GM19035 (cell line): Measurements from ENCODE around the gene UBE2M.
"Not testable (repeated sequence)": the region's sequence is repeated elsewhere in the genome, so short reads cannot be mapped to it uniquely, and the experiment has no call there.

Experiments used
- ATAC-seq: cut with Tn5 transposase; IDR thresholded peaks from one replicate; pipeline ENCODE4 v1.9.1; 2021; ENCODE audit not compliant: unreplicated experiment

Gene UBE2M

GRCh38 chr19:58542641-58543372, 15.6 kb downstream of the UBE2M start:
- not testable (repeated sequence) for ATAC-seq

DNA sequence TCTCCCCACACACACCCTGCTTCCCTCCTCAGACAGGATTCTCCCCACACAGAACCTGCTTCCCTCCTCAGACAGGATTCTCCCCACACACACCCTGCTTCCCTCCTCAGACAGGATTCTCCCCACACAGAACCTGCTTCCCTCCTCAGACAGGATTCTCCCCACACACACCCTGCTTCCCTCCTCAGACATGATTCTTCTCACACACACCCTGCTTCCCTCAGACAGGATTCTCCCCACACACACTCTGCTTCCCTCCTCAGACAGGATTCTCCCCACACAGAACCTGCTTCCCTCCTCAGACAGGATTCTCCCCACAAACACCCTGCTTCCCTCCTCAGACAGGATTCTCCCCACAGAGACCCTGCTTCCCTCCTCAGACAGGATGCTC, 19.2 kb downstream of the UBE2M start:
- ATAC-seq = not testable (repeated sequence)

DNA sequence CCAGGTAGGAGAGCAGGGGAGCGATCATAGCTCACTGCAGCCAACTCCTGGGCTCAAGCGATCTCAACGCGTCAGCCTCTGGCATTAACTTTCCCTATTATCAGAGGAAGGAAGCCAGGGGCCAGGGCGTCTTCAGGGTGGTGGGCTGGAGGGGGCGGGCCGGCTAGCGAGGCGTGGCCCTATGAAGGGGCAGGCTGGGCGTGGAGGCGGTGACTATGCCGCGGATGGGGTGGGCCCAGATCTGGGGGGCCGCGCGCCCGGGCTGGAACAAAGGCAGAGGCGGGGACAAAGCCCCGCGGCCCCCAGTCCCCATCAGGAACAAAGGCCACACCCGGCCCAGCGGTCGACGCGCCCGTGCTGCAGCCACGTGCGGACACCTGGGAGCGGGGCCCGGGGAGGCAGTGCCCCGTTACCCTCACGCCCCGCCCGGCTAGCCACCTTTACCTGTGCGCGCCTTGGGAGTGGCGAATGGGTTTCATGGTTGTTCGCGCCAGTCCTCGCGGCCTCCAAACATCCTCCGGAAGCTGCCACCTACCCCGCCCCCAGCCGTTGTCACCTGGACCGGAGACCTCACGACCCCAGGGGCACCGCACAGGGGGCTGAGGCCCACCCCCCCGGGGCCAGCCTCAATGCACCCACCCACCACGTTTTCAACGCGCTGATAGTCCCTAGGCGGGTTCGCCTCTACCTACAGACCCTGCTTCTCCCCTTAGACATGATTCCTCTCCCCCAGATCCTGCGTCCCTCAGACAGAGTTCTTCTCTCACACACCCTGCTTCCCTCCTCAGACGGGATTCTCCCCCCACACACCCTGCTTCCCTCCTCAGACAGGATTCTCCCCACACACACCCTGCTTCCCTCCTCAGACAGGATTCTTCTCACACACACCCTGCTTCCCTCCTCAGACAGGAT, 19.9 kb downstream of the UBE2M start:
- no peak for ATAC-seq

DNA sequence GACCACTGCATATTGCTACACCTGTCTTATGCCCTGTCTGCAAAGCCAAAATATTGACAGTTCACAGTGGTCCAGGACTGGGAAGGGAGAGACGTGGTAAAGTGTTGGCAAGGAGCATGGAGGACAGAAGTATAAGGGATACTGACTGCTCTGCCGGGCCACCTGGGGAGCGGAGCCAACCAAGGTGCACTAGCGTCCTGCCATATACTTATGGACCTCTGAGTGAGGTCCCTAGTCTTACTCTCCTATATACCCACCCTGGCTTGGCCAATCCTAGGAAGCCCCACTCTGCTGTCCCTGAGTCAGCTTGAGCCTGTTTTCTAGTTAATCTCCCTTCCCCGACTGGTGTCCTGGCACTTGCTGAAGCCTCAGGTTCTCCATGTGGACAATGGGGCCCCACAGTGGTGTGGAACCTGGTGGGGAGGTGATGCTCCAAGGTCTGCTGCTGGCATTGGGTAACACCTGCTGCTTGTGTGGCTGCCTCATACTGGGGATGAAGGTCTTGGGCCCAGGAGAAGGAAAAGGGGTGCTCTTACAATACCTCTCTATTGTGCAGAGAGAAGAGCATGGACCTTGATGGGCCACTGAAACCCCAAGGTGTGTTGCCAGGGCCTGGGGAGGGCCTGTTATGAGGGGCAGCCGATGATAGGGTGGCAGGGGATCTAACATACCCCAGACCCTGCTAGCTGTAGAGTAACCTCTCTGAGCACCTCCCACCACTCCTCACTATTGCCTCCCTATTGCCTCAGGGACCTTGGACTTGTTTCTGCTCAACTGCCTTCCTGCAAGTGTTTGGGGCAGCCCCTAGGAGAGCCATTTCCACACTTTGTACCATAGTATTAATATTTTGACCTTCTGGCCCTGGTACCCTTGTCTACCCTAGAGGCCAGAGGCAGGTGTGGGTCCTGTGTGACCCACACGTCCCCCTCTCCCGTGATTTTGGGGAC, 21.3 kb downstream of the UBE2M start:
- ATAC-seq = no peak

- no peak for ATAC-seq
Observed at GRCh38 chr19:58535857-58536256, 22.6 kb downstream of the UBE2M start.

DNA sequence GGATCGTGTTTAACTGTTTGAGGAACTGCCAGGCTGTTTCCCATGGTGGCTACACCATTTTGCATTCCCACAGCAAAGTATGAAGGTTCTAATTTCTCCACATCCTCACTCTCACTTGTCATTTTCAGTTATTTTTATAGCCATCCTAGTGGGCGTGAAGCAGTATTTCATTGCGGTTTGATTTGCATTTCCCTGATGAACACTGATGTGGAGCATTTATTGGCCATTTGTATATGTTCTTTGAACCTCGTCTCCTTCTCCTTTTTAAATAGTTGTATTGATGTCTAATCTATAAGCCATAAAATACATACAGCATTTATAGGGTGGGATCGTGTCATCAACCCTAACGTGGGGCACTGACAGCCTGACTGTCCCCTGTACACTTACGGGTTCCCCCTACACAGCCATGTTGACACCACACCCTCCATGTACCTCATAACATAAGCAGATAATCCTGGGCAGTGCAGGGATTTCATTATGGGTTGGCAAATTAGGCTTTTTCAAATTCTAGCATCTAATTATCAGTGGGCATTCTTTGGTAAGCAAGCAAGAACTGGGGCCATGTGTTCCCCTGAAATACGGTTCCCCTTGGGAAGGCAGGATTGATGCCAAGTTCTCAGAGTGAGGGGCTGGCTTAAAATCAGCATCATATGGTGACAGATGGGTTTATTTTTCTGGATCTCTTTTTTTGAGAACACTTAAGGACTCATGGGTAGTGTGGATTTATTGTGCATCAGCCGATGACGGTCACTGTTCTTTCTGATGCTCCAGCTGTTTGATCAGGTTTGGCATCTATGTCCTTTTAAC, 27.2 kb downstream of the UBE2M start:
- ATAC-seq = no peak

DNA sequence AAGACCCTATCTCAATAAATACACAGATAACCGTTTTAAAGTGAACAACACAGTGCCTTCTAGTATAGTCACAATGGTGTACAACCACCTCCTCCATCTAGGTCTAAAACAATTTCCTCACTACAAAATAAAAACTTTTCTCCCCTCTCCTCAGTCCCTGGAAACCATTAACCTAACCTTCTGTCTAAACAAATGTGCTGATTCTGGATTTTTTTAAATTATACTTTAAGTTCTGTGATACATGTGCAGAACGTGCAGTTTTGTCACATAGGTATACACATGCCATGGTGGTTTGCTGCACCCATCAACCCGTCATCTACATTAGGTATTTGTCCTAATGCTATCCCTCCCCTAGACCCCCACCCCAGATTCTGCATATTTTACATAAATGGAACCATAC, 29.0 kb downstream of the UBE2M start:
- no peak for ATAC-seq

GRCh38 chr19:58522709-58523108, 35.7 kb downstream of the UBE2M start:
- no peak for ATAC-seq

DNA sequence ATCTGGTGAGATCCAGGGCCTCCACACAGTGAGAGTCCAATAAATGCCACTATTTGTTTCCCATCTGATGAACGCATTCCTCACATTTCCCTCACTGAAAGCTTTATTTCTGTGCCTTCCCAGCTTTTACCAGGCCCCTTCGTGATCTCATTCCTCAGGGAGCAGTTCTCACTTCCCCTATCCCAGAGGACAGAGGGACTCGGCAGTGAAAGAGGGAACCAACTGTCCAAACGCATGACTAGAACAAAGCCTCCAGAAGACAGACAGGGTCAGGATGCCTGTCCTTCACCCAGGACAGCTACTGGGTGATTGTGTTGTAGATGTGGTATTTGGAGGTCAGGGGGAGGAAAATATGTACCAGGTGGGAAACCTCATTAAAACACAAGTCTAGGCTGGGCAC, 36.8 kb downstream of the UBE2M start:
- ATAC-seq = no peak

DNA sequence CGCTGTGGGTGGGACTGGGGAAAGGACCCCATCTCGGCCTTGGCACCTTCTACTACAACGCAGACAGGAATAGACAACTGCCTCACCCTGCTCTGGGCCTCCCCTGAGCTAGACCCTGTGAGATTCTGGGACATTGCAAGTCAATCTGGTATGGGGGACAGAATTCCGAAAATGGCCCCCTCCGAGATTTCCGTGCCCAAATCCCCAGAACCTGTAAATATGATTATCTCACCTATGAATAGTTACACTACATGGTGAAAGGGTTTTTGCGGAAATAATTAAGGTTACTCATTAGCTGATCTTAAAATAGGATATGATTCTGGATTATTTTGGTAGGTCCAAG, 38.2 kb downstream of the UBE2M start:
- no peak for ATAC-seq

GRCh38 chr19:58519355-58520256, 38.8 kb downstream of the UBE2M start, which contains the start of gene ZBTB45:
ZBTB45 (minus strand) TSS chr19:58519810; CDS start chr19:58517673, 2,137 bp downstream.
- peak; percentile 77 for ATAC-seq

GRCh38 chr19:58519087-58519354, 39.4 kb downstream of the UBE2M start:
- ATAC-seq = no peak

DNA sequence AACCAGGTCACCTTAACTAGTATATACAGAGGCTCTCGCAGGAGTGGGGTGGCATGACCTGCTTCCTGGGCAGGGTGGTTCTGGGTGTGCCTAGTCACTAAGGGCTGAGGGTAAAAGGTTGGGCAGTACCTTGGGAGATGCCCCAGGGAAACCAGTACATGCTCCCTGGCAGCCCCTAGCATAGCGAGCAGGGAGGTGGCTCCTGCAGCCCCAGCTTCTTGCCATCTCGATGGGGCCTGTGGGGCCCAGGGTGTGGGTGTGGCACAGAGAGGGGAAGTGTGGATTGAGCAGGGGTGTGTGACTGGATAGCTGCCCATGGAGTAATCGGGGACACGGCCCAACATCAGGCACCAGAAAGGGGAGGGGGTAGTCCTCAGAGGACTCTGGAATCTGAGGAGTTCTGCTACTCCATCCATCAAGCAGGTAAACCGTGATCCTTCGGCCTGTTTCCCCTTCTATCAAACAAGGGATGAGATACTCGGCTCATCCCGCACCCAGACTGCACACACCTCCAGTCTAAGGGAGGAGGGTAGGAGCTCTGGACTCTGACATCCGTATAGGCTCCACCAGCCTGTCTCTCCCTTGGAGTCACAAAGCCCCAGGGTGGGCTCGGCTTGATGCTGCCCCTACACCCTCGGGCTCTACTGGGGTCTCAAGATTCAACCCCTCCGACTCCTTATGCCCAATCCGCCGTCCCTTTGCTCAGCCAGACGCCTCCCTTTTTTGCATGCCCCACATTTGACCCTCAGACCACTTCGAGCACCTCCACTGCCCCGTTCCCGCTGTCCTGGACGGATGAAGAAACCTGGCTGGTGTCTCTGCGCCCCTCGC, 39.9 kb downstream of the UBE2M start:
- ATAC-seq = no peak

- no peak for ATAC-seq
Observed at GRCh38 chr19:58516964-58517833, 41.2 kb downstream of the UBE2M start.

GRCh38 chr19:58516246-58516836, 42.1 kb downstream of the UBE2M start:
- no peak for ATAC-seq

DNA sequence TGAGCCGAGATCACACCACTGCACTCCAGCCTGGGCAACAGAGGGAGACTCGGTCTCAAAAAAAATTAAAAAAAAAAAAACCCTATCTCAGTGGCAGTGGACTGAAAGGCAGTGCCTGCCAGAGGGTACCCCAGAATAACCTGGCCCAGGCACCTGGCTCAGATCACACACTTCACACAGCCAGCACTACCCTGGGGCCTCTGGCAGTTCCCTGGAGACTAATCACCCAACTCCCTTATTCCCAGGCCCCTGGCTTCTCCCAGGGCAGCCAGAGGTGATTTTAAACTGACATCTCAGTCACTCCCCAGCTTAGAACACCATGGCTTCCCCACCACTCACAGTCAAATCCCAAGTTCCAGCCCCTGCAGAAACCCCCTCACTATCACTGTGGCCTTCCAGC, 43.2 kb downstream of the UBE2M start:
- no peak for ATAC-seq

DNA sequence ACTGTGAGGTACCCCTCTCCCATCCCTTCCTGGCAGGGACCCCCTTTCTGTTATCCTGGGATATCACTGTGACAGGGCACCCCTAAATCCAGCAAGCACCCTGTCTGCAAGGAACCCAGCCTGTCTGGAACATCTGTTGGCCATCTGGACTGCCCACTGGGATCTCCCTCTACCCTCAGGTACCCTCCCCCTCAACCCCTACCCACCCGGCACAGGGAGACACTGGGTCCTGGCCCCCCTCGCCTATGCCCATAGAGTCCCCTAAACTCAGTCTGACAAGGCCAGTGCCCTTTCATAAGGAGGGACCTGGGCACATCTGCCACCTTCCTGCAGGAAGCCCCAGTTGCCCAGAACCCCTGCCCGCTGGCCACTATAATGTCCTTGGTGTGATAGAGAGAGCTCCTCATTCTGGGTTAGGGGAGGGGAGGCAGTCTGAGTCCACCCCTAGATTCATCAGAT, 43.8 kb downstream of the UBE2M start:
- ATAC-seq = no peak
